Right cardiac atrium (tissue), 5 donors: Measurements from ENCODE around the gene TLCD3B. TPM values are rescaled to one million over a fixed set of nuclear protein-coding genes. Genes with fewer than 3 reads are reported as not detected.

Experiments
- ATAC-seq, 2 donors: fragments of 200-7000 bp; cut with Tn5 transposase; one replicate each; pipeline versions ENCODE4 v1.8.0 to v1.9.1; 2020; ENCODE audit warnings: moderate library complexity in 2 of 2, mild to moderate bottlenecking in 1 of 2
- DNase-seq, 3 donors: peaks; one replicate each; pipeline ENCODE4 v3.0.0-alpha.2; 2020
- H3K27ac ChIP-seq: one replicate; pipeline ENCODE4 v1.5.1; 2013; ENCODE audit warnings: mild to moderate bottlenecking, low read length, control low read depth, moderate library complexity
- H3K27me3 ChIP-seq: one replicate; pipeline ENCODE4 v1.6.1; 2013; ENCODE audit not compliant: control insufficient read depth, insufficient read depth
- H3K4me1 ChIP-seq: one replicate; pipeline ENCODE4 v1.6.1; 2013; ENCODE audit warnings: low read length; ENCODE audit not compliant: control insufficient read depth, insufficient read depth
- H3K4me3 ChIP-seq: one replicate; pipeline ENCODE4 v1.5.1; 2013; ENCODE audit warnings: low read length, control low read depth
- H3K9me3 ChIP-seq: one replicate; pipeline ENCODE4 v1.6.1; 2013; ENCODE audit warnings: low read length; ENCODE audit not compliant: control insufficient read depth
- WGBS: extraction: QIAGEN DNeasy Blood & Tissue Kit; methylation state at CpG from one replicate; pipeline ENCODE4 v1.1.7; 2013; 5-methylcytosine and 5-hydroxymethylcytosine counted together
- intact Hi-C, 4 donors: fragments of 100-400 bp; cut with DNase I; formaldehyde crosslinking; loops; one replicate each; pipeline versions ENCODE4 v1.11.0 to v1.14.0; 2022 to 2023
- polyA plus RNA-seq: library from polyadenylated mRNA; stranded (reverse); fragments of 200-250 nt; gene quantifications from one replicate; pipeline ENCODE4 v1.2.3, GENCODE V29; 2013
- total RNA-seq, 4 donors: library from RNA; stranded (reverse); fragmentation: NEBNext Ultra II Directional; extraction: Animal tissue kit (Norgen Biotek cat#: 25700); gene quantifications; one replicate each; pipeline ENCODE4 v1.2.1, GENCODE V29; 2021
- donor health status: healthy with polysubstance abuse.
- donor health status: DM: no; HTN: yes; CAD: no.
- donor health status: DM: no; HTN: no; CAD: no.
- donor health status: DM: no; HTN: yes; CAD: no; lungs with severe emphysema.
- donor health status: DM: yes; HTN: yes; CAD: no.

The TLCD3B gene
- total and polyA plus RNA-seq, 5 donors, result not detected

DNA sequence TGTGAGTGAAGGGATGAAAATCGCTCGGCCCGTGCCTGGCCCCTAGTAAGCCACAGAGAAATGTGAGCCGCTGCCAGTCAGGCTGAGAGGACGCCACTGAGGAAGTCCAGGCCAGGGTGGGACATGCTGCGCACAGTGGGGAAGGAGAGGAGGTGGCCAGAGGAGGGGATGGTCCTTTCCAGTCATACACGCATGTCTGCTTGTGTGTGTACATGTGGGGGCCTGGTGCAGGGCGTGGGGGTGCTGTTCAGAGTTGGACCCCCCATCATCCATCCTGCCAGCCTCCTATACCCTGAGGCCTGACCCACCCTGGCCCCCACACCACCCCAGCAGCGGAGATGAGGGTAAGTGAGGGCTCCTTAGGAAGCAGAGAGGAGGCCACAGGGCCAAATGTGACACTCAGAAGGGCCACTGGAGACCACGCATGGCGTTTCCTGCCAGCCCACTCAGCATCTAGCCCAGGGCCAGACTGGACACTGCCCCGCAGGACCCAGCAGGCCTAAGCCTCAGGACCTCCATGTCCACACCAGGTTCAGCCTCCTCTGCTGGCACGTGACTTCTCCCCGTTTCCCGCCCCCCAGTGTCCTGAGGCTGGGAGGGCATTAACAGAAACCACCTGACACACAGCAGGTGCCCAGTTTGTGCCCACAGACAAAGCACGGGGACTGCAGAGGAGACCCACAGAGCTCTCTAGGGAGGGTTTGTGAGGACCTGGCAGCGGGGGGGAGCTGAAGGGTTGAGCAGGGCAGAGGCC, 27.2 kb downstream of the TLCD3B start:
- peak in 1 of 3 donors; percentile 51 for DNase-seq
- H3K4me1 ChIP-seq, result no peaks in the 10 kb centered on the region
- H3K27me3 ChIP-seq, result no peaks in the 10 kb centered on the region
- H3K4me3 ChIP-seq, result no peak overlapping the region
- ATAC-seq, result no peak
- intact Hi-C loops, result no loop called here
- 83% methylated on average over 17 of the region's 17 CpGs for WGBS
- no peak overlapping the region for H3K27ac ChIP-seq
- H3K9me3 ChIP-seq, result no peaks in the 10 kb centered on the region

DNA sequence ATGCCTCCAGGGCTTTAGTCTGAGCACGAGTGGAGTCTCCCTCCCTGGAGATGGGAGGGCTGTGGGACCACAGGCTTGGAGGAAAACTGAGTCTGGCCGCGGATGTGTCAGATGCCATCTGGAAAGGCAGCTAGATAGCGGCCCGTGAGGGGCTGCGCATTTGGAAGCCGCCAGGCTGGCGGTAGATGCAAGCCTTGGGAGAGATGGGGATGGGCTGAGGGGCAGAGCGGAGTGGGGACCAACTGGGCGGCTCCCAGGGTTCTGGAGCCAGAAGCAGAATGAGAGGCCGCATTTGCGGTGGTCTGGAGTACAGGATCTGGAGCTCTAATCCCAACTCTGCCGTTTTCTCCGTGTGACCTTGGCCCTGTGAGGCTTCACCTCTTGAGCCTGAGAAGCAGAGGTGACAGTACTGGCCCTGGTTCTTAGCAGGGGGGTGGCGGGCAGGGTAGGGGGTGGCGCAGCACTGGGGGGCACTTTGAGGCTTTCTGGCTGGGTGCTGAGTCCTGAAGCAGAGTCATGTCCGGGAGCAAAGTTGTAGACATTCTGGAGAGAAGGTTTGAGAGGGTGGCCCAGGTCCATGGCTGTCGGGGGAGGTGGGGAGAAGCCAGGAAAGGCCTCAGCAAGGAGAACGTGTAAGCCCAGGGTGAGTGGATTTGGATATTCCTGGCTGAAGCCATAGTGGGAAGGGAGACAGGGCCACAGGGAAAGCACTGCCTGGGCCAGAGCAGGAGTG, 28.3 kb downstream of the TLCD3B start:
- H3K9me3 ChIP-seq, result no peaks in the 10 kb centered on the region
- no peaks in the 10 kb centered on the region for H3K4me1 ChIP-seq
- intact Hi-C loops, result no loop called here
- H3K4me3 ChIP-seq, result no peak overlapping the region
- WGBS, result 84% methylated on average over 19 of the region's 19 CpGs
- no peak overlapping the region for H3K27ac ChIP-seq
- DNase-seq, result peak in 1 of 3 donors; percentile 36
- no peaks in the 10 kb centered on the region for H3K27me3 ChIP-seq
- ATAC-seq, result no peak

DNA sequence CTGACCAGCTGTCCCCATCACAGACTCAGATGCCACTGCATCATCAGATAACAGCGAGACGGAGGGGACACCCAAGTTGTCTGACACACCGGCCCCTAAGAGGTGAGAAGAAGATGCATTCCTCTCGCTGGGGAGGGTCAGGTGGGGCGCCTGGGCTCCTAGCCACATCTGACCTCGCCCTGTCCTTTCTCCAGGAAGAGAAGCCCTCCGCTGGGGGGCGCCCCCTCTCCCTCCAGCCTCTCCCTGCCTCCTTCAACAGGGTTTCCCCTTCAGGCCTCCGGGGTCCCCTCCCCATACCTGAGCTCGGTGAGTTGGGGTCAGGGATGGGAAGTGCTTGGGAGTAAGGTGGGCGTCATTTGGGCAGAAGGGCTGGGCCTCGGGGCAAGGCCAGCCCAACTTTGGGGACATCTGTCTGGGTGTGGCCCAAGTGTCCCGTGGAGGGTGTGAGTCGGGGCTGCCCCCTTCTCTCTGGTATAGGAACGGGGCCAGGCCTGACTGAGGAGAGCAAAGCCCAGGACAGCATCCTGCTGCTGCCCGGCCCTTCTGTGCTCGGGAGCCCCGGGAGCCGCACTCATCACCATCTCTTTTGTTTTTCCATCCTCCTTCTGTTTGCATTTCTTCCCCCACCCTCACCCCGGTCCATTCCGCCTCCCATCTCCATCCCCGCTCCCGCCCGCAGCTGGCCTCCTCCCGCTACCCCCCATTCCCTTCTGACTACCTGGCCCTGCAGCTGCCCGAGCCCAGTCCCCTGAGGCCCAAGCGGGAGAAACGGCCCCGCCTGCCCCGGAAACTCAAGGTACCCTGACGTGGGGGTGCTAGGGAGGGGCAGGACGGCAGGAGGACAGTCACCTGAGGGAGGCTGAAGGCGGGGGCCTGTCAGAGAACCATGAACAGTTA, 30.1 kb downstream of the TLCD3B start:
- ATAC-seq (no peak), DNase-seq (peak in 2 of 3 donors; percentile 39 to 62)
- peaks cover 3% of the 10 kb centered on the region for H3K4me1 ChIP-seq
- 81% methylated on average over 33 of the region's 33 CpGs for WGBS
- intact Hi-C loops, result no loop called here
- H3K9me3 ChIP-seq, result no peaks in the 10 kb centered on the region
- no peak overlapping the region for H3K4me3 ChIP-seq
- H3K27me3 ChIP-seq, result no peaks in the 10 kb centered on the region
- no peak overlapping the region for H3K27ac ChIP-seq

DNA sequence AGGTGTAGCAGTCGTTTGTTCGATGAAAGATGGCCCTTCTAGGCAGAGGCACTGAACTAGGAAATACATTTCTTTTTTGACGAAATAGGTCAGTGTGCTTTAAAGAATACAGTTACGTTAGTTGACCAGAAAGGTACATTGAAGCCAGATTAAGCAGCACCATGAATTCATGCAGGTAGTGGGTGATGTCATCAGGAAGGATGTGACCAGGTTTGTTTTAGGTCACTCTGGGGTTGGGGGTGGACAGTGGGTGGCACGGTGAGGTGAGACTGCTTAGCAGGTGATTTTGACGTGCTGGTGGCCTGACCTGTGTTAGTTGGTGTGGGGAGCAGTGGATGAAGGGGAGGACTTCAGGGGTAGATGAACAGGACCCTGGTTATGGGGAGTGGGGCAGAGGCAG, 31.5 kb downstream of the TLCD3B start:
- peaks cover 5% of the 10 kb centered on the region for H3K4me1 ChIP-seq
- no peaks in the 10 kb centered on the region for H3K27me3 ChIP-seq
- intact Hi-C loops, result loop anchor here in 1 of 4 donors (10.0 kb wide), 2 partner anchors 135 to 185 kb away; partner anchors contain the start of genes CDIPT, PAGR1 and PRRT2
- no peaks in the 10 kb centered on the region for H3K9me3 ChIP-seq
- 87% methylated on average over 6 of the region's 6 CpGs for WGBS
- no peak overlapping the region for H3K27ac ChIP-seq
- no peak overlapping the region for H3K4me3 ChIP-seq
- ATAC-seq (no peak), DNase-seq (no peak)

DNA sequence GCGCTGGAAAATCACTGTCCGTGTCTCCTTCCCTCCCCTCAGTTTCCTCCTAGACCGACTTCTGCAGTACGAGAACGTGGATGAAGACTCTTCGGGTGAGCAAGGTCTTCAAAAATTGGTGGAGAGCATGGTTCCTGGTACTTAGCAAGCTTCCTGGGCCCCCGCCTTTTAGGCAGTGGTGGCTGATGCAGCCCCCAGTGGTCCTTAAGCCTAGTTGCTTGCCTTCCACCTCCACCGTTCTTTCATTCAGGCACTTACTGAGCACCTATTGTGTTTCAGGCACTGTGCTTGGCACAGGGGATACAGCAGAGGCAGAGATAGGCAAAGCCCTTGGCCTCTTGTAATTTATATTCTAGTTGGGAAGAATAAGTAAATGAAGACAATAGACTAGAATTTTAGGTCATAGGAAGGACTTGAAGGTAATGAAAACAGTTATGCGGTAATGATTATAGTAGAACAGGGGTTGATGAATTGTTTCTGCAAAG, 34.3 kb downstream of the TLCD3B start:
- no peak for ATAC-seq
- no peak overlapping the region for H3K27ac ChIP-seq
- no peak for DNase-seq
- H3K9me3 ChIP-seq, result no peaks in the 10 kb centered on the region
- intact Hi-C loops, result loop anchor here in 1 of 4 donors (10.0 kb wide), 2 partner anchors 132 to 182 kb away; partner anchors contain the start of genes CDIPT, PAGR1 and PRRT2
- peaks cover 7% of the 10 kb centered on the region for H3K4me1 ChIP-seq
- H3K4me3 ChIP-seq, result peak overlapping the region; percentile 73
- 20% methylated on average over 9 of the region's 9 CpGs for WGBS
- H3K27me3 ChIP-seq, result no peaks in the 10 kb centered on the region

DNA sequence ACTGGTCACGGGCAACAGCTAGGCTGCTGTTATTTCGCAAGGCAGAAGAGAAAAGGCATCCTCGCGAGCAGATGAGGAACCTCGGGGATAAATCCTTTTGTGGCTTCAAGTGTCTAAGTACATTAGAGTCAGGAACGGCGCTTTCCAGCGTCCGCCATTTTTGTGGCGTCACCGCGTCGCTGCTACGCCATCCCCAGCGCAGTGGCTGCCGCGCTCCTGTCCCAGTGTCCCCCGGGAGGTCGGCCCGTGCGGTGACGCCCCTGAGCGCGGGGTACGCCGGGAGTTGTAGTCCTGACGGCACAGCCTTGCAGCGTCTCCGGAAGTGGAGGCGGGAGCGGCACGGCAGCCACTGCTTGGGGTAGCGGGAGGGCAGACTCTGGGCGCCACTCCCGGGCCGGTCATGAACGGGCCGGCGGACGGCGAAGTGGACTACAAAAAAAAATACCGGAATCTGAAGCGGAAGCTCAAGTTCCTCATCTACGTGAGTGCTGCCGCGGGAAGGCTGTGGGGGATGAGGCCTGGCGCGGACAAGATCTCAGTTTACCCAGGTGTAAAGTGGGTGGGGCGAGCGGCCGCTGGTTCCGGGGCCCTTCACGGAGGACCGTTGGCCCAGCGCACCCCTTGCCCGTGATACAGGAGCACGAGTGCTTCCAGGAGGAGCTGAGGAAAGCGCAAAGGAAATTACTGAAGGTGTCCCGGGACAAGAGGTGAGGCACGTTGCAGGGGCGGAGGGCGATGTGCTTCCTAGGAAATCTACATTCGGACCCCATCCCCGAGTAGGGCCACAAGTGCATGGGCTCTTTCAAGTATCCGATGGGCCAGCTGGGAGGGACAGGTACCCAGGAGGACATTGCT, 34.9 kb downstream of the TLCD3B start, which contains the start of gene INO80E:
Gene INO80E, plus strand, starts transcription at position 331 of the 855 bp plus-strand sequence. Its CDS starts 70 bp downstream, at position 401.
- peak; percentile 99 to 100 (median 100) for DNase-seq
- no peaks in the 10 kb centered on the region for H3K27me3 ChIP-seq
- whole genome bisulfite sequencing, result under 1% methylated on average over 65 of the region's 65 CpGs
- intact Hi-C loops, result loop anchor here in 1 of 4 donors (10.0 kb wide), 2 partner anchors 131 to 181 kb away; partner anchors contain the start of genes CDIPT, PAGR1 and PRRT2
- H3K27ac ChIP-seq, result peak within 1 kb of the TSS; percentile 92
- peaks cover 7% of the 10 kb centered on the region for H3K4me1 ChIP-seq
- H3K4me3 ChIP-seq, result peak within 1 kb of the TSS; percentile 73
- peak; percentile 98 to 99 for ATAC-seq
- no peaks in the 10 kb centered on the region for H3K9me3 ChIP-seq

DNA sequence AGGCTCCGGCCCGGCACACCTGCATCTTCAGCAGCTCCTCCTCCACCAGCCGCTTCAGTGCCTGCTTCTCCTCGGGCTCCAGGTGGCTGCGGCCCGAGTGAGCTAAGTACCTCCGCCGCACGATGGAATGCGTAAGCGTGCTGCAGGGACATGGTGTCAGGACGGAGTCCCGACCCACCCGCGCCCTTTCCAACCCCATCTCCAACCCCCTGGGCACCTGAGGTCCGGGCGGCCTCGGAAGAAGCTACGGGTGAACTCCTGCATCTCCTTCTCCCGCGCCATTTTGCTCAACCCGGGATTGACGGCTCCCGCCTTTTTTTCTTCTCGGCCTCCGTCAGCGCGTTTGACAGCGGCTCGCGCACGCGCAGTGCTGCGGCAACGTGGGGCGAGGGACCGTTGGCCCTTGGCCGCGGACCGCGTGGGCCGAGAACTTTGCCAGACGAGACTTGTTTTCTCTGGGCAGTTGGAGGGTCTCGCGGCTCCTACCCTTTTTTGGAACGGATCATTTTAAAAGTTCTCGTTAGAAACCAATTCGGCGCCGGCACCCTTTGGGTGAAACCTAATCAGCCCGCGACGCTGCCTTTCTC, 35.7 kb downstream of the TLCD3B start, which contains the start of gene HIRIP3:
Gene HIRIP3, minus strand, starts transcription at position 294 of the 587 bp plus-strand sequence. Its CDS starts 12 bp downstream, at position 282.
- no peaks in the 10 kb centered on the region for H3K9me3 ChIP-seq
- H3K4me1 ChIP-seq, result peaks cover 7% of the 10 kb centered on the region
- ATAC-seq (peak; percentile 78 to 80), DNase-seq (peak; percentile 91 to 96 (median 96))
- WGBS, result under 1% methylated on average over 53 of the region's 53 CpGs
- H3K27ac ChIP-seq, result peak within 1 kb of the TSS; percentile 92
- intact Hi-C loops, result loop anchor here in 1 of 4 donors (10.0 kb wide), 2 partner anchors 131 to 181 kb away; partner anchors contain the start of genes CDIPT, PAGR1 and PRRT2
- peak within 1 kb of the TSS; percentile 73 for H3K4me3 ChIP-seq
- H3K27me3 ChIP-seq, result no peaks in the 10 kb centered on the region

DNA sequence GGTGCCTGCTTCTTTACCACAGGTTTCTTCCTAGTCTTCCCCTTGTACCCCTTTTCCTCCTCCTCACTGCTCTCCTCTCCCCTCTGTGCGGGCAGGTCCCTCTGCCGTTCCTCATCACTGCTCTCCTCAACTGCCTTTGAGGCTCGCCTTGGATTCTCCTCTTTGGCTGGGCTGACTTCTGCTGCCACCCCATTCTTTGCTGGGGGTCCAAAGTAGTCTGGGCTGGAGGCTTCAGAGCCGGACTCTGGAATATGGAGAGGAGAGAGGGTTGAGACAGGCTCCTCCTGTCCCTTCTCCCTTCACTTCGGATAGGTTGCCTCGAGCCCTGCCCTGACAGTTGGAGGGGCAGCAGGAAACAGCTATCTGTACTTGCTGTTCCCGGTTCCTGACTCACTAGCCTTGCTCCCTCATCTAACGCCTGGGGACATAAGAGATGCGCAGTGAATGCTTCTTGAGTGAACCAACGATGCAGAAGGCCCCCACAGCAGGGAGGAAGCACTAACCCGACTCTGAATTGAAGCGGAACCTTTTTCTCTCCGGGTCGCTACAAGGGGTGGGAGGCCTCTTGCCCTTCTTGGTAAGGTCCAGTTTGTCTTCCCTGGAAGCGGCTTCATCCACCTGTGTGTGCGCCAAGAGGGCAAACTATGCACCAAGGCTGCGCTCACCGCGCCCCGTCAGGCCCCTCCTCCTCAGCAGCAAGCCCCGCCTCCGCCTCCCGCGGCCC, 36.3 kb downstream of the TLCD3B start:
- H3K4me1 ChIP-seq, result peaks cover 7% of the 10 kb centered on the region
- H3K4me3 ChIP-seq, result peak overlapping the region; percentile 73
- DNase-seq (peak in 2 of 3 donors; percentile 85), ATAC-seq (peak; percentile 48 to 50)
- WGBS, result 8% methylated on average over 24 of the region's 24 CpGs
- H3K9me3 ChIP-seq, result no peaks in the 10 kb centered on the region
- H3K27ac ChIP-seq, result peak overlapping the region; percentile 92
- H3K27me3 ChIP-seq, result no peaks in the 10 kb centered on the region
- intact Hi-C loops, result loop anchor here in 1 of 4 donors (10.0 kb wide), 2 partner anchors 130 to 180 kb away; partner anchors contain the start of genes CDIPT, PAGR1 and PRRT2
